ENCODE results near the gene OLIG1. TPM values are rescaled to one million over a fixed set of nuclear protein-coding genes. Genes with fewer than 3 reads are reported as not detected.

OLIG1 gene
- total and polyA plus RNA-seq, 2 of the 13 experiments (the other 11 are each of a cell fraction or from before 2014, with no cell fraction given), result not detected

DNA sequence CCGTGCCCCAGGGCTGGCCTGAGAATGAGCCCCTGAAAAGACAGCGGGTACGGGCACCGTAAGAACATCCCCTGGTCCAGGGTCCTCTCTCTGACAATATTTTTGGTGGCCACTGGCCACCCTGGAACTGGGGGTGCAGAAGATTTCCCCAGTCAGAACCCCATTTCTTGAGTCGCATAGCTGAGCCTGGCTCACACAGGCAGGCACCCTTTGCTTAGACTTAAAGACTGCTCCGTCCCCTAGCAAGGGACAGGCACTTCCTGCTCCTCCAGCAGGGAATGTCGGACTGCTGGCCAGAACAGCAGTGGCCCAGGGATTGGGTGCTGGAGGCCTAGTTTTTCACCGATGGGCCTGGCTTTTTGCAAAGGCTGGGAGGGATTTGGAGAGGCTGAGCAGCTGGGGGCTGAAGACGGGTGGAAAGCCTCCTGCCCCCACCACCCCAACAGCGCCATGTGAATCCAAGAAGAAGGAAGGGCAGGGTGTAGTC lies 39.9 kb upstream of the OLIG1 start (continued):
- TF ChIP-seq, protein P1, sequence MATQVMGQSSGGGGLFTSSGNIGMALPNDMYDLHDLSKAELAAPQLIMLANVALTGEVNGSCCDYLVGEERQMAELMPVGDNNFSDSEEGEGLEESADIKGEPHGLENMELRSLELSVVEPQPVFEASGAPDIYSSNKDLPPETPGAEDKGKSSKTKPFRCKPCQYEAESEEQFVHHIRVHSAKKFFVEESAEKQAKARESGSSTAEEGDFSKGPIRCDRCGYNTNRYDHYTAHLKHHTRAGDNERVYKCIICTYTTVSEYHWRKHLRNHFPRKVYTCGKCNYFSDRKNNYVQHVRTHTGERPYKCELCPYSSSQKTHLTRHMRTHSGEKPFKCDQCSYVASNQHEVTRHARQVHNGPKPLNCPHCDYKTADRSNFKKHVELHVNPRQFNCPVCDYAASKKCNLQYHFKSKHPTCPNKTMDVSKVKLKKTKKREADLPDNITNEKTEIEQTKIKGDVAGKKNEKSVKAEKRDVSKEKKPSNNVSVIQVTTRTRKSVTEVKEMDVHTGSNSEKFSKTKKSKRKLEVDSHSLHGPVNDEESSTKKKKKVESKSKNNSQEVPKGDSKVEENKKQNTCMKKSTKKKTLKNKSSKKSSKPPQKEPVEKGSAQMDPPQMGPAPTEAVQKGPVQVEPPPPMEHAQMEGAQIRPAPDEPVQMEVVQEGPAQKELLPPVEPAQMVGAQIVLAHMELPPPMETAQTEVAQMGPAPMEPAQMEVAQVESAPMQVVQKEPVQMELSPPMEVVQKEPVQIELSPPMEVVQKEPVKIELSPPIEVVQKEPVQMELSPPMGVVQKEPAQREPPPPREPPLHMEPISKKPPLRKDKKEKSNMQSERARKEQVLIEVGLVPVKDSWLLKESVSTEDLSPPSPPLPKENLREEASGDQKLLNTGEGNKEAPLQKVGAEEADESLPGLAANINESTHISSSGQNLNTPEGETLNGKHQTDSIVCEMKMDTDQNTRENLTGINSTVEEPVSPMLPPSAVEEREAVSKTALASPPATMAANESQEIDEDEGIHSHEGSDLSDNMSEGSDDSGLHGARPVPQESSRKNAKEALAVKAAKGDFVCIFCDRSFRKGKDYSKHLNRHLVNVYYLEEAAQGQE (IDR thresholded peaks at IDR 0.05; ENCODE audit: borderline replicate concordance in 1 of 2, low read depth in 1 of 2, low read length in 2 of 2), result no peak
- no peak for TF ChIP-seq ZFP62 (CRISPR knock-in tag; IDR thresholded peaks at IDR 0.05)

DNA sequence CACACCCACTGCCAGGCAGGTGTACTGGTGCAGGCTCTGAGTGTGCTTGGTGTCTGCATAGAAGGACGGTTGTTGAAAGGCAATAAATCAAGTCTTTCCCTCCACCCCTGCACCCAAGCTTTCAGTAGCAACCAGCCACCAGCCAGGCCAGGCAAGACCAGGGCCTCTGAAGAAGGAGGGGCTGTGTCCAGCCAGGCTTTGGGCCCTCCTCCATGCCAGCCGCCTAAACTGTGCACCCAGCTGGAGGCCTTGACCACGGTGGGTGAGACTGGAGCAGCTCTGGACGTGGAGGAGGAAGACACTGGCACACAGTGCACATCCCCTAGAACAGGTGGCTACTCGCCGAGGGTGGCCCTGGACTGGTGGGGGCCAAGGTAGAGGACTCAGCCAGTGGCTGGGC lies 39.3 kb upstream of the OLIG1 start:
- no peak overlapping the region for H3K4me2 ChIP-seq (ENCODE audit: low read depth, low read length)
- H2AFZ ChIP-seq (ENCODE audit: low read length), result no peak overlapping the region
- no peak for TF ChIP-seq SMAD3 (CRISPR knock-in tag; IDR thresholded peaks at IDR 0.05)
- TF ChIP-seq, protein P2, sequence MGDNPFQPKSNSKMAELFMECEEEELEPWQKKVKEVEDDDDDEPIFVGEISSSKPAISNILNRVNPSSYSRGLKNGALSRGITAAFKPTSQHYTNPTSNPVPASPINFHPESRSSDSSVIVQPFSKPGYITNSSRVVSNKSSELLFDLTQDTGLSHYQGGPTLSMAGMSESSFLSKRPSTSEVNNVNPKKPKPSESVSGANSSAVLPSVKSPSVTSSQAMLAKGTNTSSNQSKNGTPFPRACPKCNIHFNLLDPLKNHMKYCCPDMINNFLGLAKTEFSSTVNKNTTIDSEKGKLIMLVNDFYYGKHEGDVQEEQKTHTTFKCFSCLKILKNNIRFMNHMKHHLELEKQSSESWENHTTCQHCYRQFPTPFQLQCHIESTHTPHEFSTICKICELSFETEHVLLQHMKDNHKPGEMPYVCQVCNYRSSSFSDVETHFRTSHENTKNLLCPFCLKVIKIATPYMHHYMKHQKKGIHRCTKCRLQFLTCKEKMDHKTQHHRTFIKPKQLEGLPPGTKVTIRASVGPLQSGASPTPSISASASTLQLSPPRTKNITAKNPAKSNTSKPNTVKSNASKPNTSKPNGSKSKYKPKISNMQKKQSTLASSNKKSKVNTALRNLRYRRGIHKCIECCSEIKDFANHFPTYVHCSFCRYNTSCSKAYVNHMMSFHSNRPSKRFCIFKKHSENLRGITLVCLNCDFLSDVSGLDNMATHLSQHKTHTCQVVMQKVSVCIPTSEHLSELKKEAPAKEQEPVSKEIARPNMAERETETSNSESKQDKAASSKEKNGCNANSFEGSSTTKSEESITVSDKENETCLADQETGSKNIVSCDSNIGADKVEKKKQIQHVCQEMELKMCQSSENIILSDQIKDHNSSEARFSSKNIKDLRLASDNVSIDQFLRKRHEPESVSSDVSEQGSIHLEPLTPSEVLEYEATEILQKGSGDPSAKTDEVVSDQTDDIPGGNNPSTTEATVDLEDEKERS (CRISPR knock-in tag; IDR thresholded peaks at IDR 0.05), result no peak
- no peak for TF ChIP-seq ZNF713 (CRISPR knock-in tag; IDR thresholded peaks at IDR 0.05)
- TF ChIP-seq CENPBD1 (CRISPR knock-in tag; IDR thresholded peaks at IDR 0.05; ENCODE audit: borderline replicate concordance, low read depth), result no peak
- no peak for TF ChIP-seq JDP2 (CRISPR knock-in tag; IDR thresholded peaks at IDR 0.05; ENCODE audit: borderline replicate concordance)
- H3K4me3 ChIP-seq (replicated peaks in 1 of 3; ENCODE audit: insufficient read depth in 1 of 3, low read depth in 2 of 3, low read length in 3 of 3), result no peak overlapping the region
- in situ Hi-C loops (cut with HindIII; ENCODE audit: extremely low pct_ligation_motif_present, low pct_unique_long_range_greater_than_20kb) (no loop called here), intact Hi-C loops (cut with micrococcal nuclease; ENCODE audit: unreplicated experiment) (no loop called here)
- H3K36me3 ChIP-seq (replicated peaks in 1 of 2; ENCODE audit: control insufficient read depth in 1 of 2, insufficient read depth in 2 of 2, low read length in 2 of 2), result no peaks in the 10 kb centered on the region
- ChIA-PET CTCF (ENCODE audit: low intra/inter-chr PET ratio, low total read pairs) (no interaction called here), POLR2A (no interaction called here)
- no TSS peak for BruUV-seq (replicated peaks)
- WGBS (ENCODE audit: low lambda C conversion rate), result 0% methylated on average over 2 of the region's 6 CpGs
- no peak overlapping the region for H3K9ac ChIP-seq (ENCODE audit: insufficient read depth, low read depth, low read length)
- no peaks in the 10 kb centered on the region for H3K79me2 ChIP-seq (ENCODE audit: insufficient read depth, low read length)
- no peak for DNase-seq (ENCODE audit: low spot score)
- H3K27me3 ChIP-seq (ENCODE audit: control insufficient read depth in 1 of 2, insufficient read depth in 2 of 2, low read length in 2 of 2), result peaks cover 11 to 88% of the 10 kb centered on the region in 2 experiments; a peak in 4 of 5 replicates
- no peak for FAIRE-seq
- no peaks in the 10 kb centered on the region for H4K20me1 ChIP-seq (ENCODE audit: insufficient read depth, low read length)
- H3K9me3 ChIP-seq (ENCODE audit: low read length), result no peaks in the 10 kb centered on the region
- H3K4me1 ChIP-seq (ENCODE audit: insufficient read depth, low read length), result no peaks in the 10 kb centered on the region
- no peak overlapping the region for H3K27ac ChIP-seq (ENCODE audit: extremely low read length, insufficient read depth, low read length)
- no peak for ATAC-seq

All from HepG2 (cell line).